Esophagus (tissue), 2 donors: ENCODE measurements around the gene CD160. TPM values are rescaled to one million over a fixed set of nuclear protein-coding genes. Genes with fewer than 3 reads are reported as not detected.

Experiments used
- H3K27ac ChIP-seq, 2 donors: one replicate each; pipeline ENCODE4 v1.5.1; 2013; ENCODE audit warnings: low read depth in 2 of 2, mild to moderate bottlenecking in 2 of 2, inconsistent platforms in 1 of 2, low read length in 1 of 2, moderate library complexity in 1 of 2
- H3K27me3 ChIP-seq, 2 donors: one replicate each; pipeline ENCODE4 v1.6.1; 2013; ENCODE audit warnings: low read length in 2 of 2, control low read depth in 1 of 2, mild to moderate bottlenecking in 1 of 2; ENCODE audit not compliant: insufficient read depth in 2 of 2, control insufficient read depth in 1 of 2
- H3K36me3 ChIP-seq, 2 donors: one replicate each; pipeline ENCODE4 v1.6.1; 2013; ENCODE audit warnings: low read length in 1 of 2; ENCODE audit not compliant: control insufficient read depth in 2 of 2, insufficient read depth in 2 of 2
- H3K4me1 ChIP-seq, 2 donors: one replicate each; pipeline ENCODE4 v1.6.1; 2013; ENCODE audit warnings: low read length in 1 of 2; ENCODE audit not compliant: control insufficient read depth in 2 of 2, insufficient read depth in 2 of 2
- H3K4me3 ChIP-seq, 2 donors: one replicate each; pipeline ENCODE4 v1.5.1; 2013; ENCODE audit warnings: low read length in 2 of 2, mild to moderate bottlenecking in 2 of 2, low read depth in 1 of 2, moderate library complexity in 1 of 2
- H3K9me3 ChIP-seq, 2 donors: one replicate each; pipeline ENCODE4 v1.6.1; 2013; ENCODE audit warnings: mild to moderate bottlenecking in 2 of 2, low read depth in 1 of 2, low read length in 1 of 2, moderate library complexity in 1 of 2; ENCODE audit not compliant: control insufficient read depth in 2 of 2, insufficient read depth in 1 of 2
- WGBS, 2 donors: extraction: QIAGEN DNeasy Blood & Tissue Kit; methylation state at CpG; one replicate each; pipeline ENCODE4 v1.1.7; 2013; 5-methylcytosine and 5-hydroxymethylcytosine counted together
- polyA plus RNA-seq, 2 donors: library from polyadenylated mRNA; stranded (reverse); fragments of 200-250 nt; gene quantifications; one replicate each; pipeline ENCODE4 v1.2.3, GENCODE V29; 2013
- donor health status: healthy with polysubstance abuse.
- donor health status: Bipolar disorder and iron deficiency.

Gene CD160
- polyA plus RNA-seq, 2 donors: 0.05 to 0.71 TPM

DNA sequence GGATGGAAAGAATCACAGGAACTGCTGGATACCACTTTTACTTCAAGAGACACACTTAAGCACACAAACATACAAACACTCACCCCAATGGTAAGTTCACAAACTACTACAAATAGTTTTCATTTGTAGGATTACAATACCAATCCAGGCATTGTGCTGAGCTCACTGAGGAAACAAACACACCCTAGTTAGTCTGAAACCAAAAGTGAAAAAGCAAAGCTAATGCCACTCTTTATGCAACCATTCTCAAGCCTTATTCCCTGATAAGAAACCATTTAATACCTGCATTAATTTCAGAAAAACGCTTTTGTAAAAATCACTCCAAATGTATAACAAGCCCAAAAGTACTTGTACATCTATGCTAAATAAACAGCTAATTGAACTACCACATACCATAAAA, 66.2 kb downstream of the CD160 start:
- Histone ChIP-seq H3K4me1 (no peaks in the 10 kb centered on the region), H3K27ac (peak overlapping the region; percentile 22 to 47), H3K4me3 (no peak overlapping the region), H3K27me3 (no peaks in the 10 kb centered on the region), H3K9me3 (no peaks in the 10 kb centered on the region), H3K36me3 (no peaks in the 10 kb centered on the region)
- WGBS, 2 donors: 46 to 47% methylated on average over 1 of the region's 1 CpG

DNA sequence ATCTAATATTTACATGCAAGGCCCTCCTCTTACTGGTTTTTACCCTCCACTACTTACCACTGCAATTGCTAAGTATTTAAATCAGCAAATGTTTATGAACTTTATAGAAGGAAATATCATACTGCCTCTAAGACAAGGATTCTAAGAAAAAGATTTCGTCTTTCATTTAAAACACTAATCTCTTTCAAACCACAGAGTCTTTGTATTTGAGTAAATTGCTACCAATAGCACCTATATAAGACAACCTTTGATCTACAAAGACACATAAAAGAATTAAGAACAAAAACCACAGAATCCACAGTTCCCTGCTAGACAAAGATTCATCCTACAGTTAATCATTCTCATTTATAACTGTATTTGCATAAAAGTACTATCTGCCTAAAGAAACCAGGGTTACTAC, 67.0 kb downstream of the CD160 start:
- no peak overlapping the region for H3K27ac ChIP-seq
- no peaks in the 10 kb centered on the region for H3K4me1 ChIP-seq
- H3K4me3 ChIP-seq: no peak overlapping the region
- H3K9me3 ChIP-seq: no peaks in the 10 kb centered on the region
- no peaks in the 10 kb centered on the region for H3K27me3 ChIP-seq
- H3K36me3 ChIP-seq: no peaks in the 10 kb centered on the region
- WGBS, 2 donors: 30 to 53% methylated on average over 1 of the region's 1 CpG

DNA sequence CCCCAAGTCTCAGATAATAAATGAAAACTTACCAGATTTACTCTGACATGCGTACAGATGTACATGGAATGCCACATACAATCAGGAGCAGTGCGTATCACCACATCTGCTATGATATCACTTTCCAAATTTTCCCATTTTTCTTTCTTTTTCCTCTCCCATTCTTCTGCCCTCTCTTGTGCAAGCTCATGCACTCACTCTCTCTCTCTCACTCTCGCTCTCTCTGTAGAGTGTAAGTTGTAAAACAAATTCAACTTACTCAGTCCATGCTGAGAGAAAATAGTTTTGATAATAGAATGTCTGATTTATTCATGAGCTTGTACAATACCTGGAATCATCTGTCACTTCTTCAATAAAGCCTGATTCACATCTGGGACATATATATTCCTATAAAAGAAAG, 69.3 kb downstream of the CD160 start:
- Histone ChIP-seq H3K27ac (no peak overlapping the region), H3K4me1 (no peaks in the 10 kb centered on the region), H3K4me3 (no peak overlapping the region), H3K27me3 (no peaks in the 10 kb centered on the region), H3K36me3 (no peaks in the 10 kb centered on the region), H3K9me3 (no peaks in the 10 kb centered on the region)
- WGBS, 2 donors: 100% methylated on average over 3 of the region's 3 CpGs

Other genes starting within 250 kb of the CD160 start
- 1 to 10 TPM; 9.5 to 9.7 TPM for gene GPR89A, start 111.5 kb upstream of the CD160 start, polyA plus RNA-seq
- gene PDZK1, start 12.1 kb upstream of the CD160 start, polyA plus RNA-seq: under 1 TPM; 0.04 to 0.05 TPM
- gene RNF115, start 104.6 kb downstream of the CD160 start, polyA plus RNA-seq: 1 to 10 TPM; 3.4 to 4.8 TPM
- 10 to 100 TPM in 1 of 2 donors, 1 to 10 TPM in 1; 9.0 to 15.1 TPM for gene POLR3C, start 104.7 kb downstream of the CD160 start, polyA plus RNA-seq
- gene NUDT17, start 126.1 kb downstream of the CD160 start, polyA plus RNA-seq: 1 to 10 TPM; 1.5 to 2.2 TPM
- 10 to 100 TPM; 29.8 to 43.6 TPM for gene PIAS3, start 139.6 kb downstream of the CD160 start, polyA plus RNA-seq
- 10 to 100 TPM; 13.9 to 17.0 TPM for gene ANKRD35, start 166.4 kb downstream of the CD160 start, polyA plus RNA-seq
- gene ITGA10, start 190.6 kb downstream of the CD160 start, polyA plus RNA-seq: 1 to 10 TPM; 1.5 to 1.9 TPM
- 10 to 100 TPM; 19.3 to 26.4 TPM for gene PEX11B, start 199.2 kb downstream of the CD160 start, polyA plus RNA-seq
- 100 to 1,000 TPM; 144 to 250 TPM for gene RBM8A, start 208.0 kb downstream of the CD160 start, polyA plus RNA-seq
- 1 to 10 TPM; 2.1 to 2.9 TPM for gene LIX1L, start 238.5 kb downstream of the CD160 start, polyA plus RNA-seq
- under 1 TPM; 0.27 to 0.47 TPM for gene ANKRD34A, start 245.1 kb downstream of the CD160 start, polyA plus RNA-seq
- gene POLR3GL, start 245.2 kb downstream of the CD160 start, polyA plus RNA-seq: 10 to 100 TPM; 12.8 to 13.7 TPM